HG03025 (cell line): ENCODE results near the gene ACTMAP.
"Not testable (repeated sequence)": the region's sequence is repeated elsewhere in the genome, so short reads cannot be mapped to it uniquely, and the experiment has no call there.

Source experiments
- ATAC-seq: cut with Tn5 transposase; IDR thresholded peaks from one replicate; pipeline ENCODE4 v1.9.1; 2021; ENCODE audit warnings: mild to moderate bottlenecking, moderate library complexity; ENCODE audit not compliant: unreplicated experiment, low FRiP score

Gene ACTMAP

GRCh38 chr19:40745402-40745780, 4.9 kb downstream of the ACTMAP start:
- no peak for ATAC-seq

- no peak for ATAC-seq
These were observed 5.5 kb downstream of the ACTMAP start for GRCh38 chr19:40744554-40745401.

- ATAC-seq, result no peak
These were observed 6.4 kb downstream of the ACTMAP start for GRCh38 chr19:40743926-40744325.

DNA sequence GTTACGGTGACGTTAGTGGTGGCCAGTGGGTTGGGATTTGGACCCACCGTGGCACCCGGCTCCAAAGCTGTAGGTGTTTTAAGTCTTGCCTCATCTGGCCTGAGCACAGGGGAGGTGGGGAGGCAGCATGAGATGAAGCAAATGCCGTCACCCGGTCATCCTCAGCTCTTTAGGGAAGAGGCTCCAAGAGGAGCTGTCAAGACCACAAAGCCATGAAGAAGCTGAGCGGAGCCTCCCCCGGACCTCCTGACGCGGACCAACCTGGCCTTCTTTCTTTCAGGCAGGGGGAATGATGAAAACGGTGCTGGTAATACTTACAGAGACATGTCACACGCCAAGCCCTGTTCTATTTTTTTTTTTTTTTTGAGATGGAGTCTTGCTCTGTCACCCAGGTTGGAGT, 7.4 kb downstream of the ACTMAP start:
- no peak for ATAC-seq

- no peak for ATAC-seq
These were observed 7.8 kb downstream of the ACTMAP start for GRCh38 chr19:40742477-40742876.

GRCh38 chr19:40741527-40742390, 8.5 kb downstream of the ACTMAP start:
- ATAC-seq, result no peak

DNA sequence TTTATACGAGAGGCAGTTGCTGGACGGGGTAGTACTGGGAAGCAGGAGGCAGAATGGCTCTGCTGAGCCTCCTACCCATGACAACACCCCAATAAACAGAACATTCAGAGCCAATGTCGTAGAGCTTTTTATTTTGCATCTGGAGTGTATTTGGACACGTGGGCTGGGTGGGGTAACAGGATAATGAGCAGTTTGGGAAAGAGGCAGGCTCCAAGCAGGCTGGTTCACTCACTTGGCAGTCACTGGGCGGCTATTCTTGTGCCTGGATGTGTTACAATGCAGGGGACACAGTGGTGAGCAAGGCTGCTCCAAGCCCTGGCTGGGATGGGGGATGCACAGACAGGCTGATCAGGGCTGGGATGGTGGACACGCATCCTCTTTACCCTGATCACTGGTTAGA, 9.5 kb downstream of the ACTMAP start:
- ATAC-seq, result no peak

- no peak for ATAC-seq
These were observed 10.2 kb downstream of the ACTMAP start for GRCh38 chr19:40739871-40740703.

DNA sequence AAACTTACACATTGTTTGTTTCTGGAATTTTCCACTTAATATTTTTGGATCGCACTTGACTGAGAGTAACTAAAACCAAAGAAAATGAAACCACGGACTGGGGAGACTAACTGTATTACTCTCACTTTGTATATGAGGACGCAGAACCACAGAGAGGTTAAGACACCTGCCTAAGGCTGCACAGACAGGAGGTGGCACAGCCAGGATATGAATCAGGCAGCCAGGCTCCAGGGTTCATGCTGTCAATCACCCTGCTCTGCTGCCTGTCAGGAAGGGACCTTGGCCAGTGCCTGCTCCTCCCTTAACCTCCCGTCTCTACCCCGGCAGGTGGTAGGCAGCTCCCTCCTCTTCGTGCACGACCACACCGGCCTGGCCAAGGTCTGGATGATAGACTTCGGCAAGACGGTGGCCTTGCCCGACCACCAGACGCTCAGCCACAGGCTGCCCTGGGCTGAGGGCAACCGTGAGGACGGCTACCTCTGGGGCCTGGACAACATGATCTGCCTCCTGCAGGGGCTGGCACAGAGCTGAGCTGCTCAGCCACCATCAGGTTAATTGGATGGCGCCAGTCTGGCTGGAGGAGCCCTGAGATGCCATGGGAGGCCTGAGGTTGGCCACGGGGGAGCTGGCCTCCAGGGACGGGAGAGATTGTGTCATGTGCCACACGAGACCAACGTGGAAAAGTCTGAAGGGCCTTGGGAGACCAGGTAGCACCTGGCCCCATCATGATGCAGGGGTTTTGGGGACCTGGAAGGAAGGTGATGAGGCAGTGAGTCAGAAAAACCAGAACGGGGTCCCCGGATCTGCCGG, 11.0 kb downstream of the ACTMAP start:
- ATAC-seq, result no peak

- no peak for ATAC-seq
These were observed 13.1 kb downstream of the ACTMAP start for GRCh38 chr19:40737102-40737644.

GRCh38 chr19:40736661-40737060, 13.6 kb downstream of the ACTMAP start:
- no peak for ATAC-seq

- no peak for ATAC-seq
These were observed 15.1 kb downstream of the ACTMAP start for GRCh38 chr19:40735013-40735771.

DNA sequence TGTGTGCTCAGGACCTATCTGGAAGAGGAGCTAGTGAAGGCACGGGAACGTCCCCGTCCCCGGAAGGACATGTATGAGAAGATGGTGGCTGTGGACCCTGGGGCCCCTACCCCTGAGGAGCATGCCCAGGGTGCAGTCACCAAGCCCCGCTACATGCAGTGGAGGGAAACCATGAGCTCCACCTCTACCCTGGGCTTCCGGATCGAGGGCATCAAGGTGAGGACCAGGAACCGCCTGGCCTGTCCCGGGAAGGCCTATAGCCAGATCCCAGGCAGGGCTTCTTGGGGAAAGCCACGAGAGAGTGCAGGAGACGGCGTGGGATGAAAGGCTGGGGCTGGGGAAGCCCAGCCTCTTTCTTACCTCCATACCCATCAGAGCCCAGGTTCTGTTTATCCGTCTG, 17.1 kb downstream of the ACTMAP start:
- no peak for ATAC-seq

- ATAC-seq, result not testable (repeated sequence)
These were observed 18.0 kb downstream of the ACTMAP start for GRCh38 chr19:40732304-40732703.

DNA sequence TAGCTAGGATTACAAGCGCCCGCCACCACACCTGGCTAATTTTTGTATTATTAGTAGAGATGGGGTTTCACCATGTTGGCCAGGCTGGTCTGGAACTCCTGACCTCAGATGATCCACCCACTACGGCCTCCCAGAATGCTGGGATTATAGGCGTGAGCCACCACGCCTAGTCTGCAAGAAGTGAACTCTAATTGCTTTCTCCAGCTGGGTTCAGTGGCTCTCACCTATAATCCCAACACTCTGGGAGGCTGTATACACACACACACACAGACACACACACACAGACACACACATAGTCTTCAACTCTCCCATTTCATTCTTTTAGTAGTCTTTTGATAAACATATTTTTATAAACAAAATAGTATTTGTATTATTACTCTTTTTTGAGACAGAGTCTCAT, 20.2 kb downstream of the ACTMAP start:
- ATAC-seq, result not testable (repeated sequence)

DNA sequence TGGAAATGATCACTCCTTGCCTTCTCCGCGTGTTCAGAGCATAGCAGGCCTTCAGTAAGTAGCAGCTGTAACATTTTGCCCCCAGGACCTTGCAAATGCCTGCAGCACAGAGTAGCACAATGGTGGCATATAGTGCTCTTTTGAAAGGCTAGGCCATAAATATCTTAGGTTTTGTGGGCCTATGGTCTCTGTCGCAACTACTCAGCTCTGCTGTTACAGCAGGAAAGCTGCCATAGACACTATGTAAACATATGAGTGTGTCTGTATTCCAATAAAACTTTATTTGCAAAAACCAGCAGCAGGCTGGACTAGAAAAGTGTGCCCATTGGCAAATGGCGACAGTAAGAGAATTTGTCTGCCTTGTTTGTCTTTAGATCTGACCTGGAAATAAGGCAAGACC, 24.0 kb downstream of the ACTMAP start:
- no peak for ATAC-seq

- no peak for ATAC-seq
These were observed 25.4 kb downstream of the ACTMAP start for GRCh38 chr19:40724855-40725254.

GRCh38 chr19:40724315-40724714, 26.0 kb downstream of the ACTMAP start:
- ATAC-seq, result no peak

GRCh38 chr19:40723661-40724254, 26.5 kb downstream of the ACTMAP start:
- ATAC-seq, result no peak
